ENCODE data around the gene EDA. TPM values are rescaled to one million over a fixed set of nuclear protein-coding genes. Genes with fewer than 3 reads are reported as not detected.

EDA gene
- total and polyA plus RNA-seq, 8 donors = 1.7 to 5.1 (median 3.6) TPM

GRCh38 chrX:69724307-69724706, 108.4 kb downstream of the EDA start:
- no peak overlapping the region for H3K27ac ChIP-seq
- H3K27me3 ChIP-seq = no peaks in the 10 kb centered on the region
- no peak overlapping the region for H3K4me3 ChIP-seq
- 49 to 53% methylated on average over 2 of the region's 2 CpGs for WGBS, 2 donors
- ATAC-seq (no peak), FAIRE-seq (no peak), DNase-seq (no peak)
- TF ChIP-seq, protein P1, sequence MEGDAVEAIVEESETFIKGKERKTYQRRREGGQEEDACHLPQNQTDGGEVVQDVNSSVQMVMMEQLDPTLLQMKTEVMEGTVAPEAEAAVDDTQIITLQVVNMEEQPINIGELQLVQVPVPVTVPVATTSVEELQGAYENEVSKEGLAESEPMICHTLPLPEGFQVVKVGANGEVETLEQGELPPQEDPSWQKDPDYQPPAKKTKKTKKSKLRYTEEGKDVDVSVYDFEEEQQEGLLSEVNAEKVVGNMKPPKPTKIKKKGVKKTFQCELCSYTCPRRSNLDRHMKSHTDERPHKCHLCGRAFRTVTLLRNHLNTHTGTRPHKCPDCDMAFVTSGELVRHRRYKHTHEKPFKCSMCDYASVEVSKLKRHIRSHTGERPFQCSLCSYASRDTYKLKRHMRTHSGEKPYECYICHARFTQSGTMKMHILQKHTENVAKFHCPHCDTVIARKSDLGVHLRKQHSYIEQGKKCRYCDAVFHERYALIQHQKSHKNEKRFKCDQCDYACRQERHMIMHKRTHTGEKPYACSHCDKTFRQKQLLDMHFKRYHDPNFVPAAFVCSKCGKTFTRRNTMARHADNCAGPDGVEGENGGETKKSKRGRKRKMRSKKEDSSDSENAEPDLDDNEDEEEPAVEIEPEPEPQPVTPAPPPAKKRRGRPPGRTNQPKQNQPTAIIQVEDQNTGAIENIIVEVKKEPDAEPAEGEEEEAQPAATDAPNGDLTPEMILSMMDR (IDR thresholded peaks at IDR 0.05) = no peak
- H3K36me3 ChIP-seq = no peaks in the 10 kb centered on the region
- H3K4me1 ChIP-seq = no peaks in the 10 kb centered on the region
- H3K9me3 ChIP-seq = no peaks in the 10 kb centered on the region
- intact Hi-C loops (cut with DNase I) = no loop called here

DNA sequence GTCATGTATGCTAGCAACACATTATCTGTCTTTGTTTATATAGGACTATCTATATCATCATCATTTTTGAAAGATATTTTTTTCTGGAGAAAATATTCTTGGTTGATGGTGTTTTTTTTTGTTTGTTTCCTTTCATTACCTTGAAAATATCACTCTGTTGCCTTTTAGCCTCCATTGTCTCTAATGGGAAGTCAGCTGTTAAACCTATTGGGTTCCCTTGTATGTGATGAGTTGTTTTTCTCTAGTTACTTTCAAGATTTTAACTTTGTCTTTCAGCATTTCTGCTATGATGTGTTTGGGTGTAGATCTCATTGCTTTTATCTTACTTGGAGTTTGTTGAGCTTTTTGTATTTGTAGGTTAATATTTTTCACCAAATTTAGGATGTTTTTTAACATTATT, 124.4 kb downstream of the EDA start:
- ATAC-seq = no peak
- DNase-seq = no peak
- no peaks in the 10 kb centered on the region for H3K9me3 ChIP-seq
- no peaks in the 10 kb centered on the region for H3K36me3 ChIP-seq
- intact Hi-C loops (cut with DNase I) = no loop called here
- H3K27me3 ChIP-seq = no peaks in the 10 kb centered on the region
- no peak overlapping the region for H3K4me3 ChIP-seq
- peak; percentile 34 for FAIRE-seq
- H3K27ac ChIP-seq = no peak overlapping the region
- TF ChIP-seq, protein P1 (IDR thresholded peaks at IDR 0.05) = no peak
- no peaks in the 10 kb centered on the region for H3K4me1 ChIP-seq

DNA sequence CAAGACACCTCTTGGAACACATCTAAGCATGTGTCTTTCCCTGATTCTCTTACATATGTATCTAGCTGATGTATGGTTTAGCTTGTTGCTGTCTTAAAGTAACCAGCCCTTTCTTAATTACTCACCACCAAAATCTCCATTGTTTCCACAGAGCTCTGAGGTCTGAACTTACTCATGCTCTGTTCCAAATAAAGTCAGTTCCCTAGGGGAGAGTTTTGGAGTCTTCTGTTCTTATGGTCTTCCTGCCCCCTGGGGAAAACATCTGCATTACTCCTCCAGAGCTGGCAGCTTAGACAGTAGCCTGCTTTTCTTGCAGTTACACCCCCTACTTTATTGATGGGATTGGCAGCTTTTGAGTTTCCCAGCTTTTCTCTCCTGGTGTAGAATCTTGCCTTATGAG, 125.8 kb downstream of the EDA start:
- TF ChIP-seq, protein P1 (IDR thresholded peaks at IDR 0.05) = no peak
- no peaks in the 10 kb centered on the region for H3K36me3 ChIP-seq
- H3K4me1 ChIP-seq = no peaks in the 10 kb centered on the region
- no peak for DNase-seq
- H3K27ac ChIP-seq = no peak overlapping the region
- intact Hi-C loops (cut with DNase I) = no loop called here
- no peak for ATAC-seq
- FAIRE-seq = no peak
- no peaks in the 10 kb centered on the region for H3K27me3 ChIP-seq
- H3K9me3 ChIP-seq = no peaks in the 10 kb centered on the region
- H3K4me3 ChIP-seq = no peak overlapping the region

DNA sequence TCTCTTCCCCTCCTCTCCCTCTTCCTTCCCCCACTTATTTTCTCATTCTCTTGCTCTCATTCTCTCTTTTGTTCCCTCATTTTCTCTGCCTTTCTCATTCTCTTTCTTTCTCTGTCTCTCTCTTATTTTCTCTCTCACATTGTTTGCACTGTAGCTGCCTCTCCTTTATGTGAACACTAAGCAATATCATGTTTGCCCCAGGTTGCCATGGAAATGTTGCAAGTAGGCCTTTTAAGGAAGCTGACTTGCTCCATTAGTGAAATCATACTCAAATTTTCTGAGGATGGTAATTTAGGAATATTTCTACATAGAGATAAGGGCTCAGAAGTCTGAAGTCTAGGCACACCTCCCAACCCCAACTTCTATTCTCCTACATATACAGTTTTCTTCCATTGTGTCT, 130.1 kb downstream of the EDA start:
- no peak overlapping the region for H3K4me3 ChIP-seq
- intact Hi-C loops (cut with DNase I) = no loop called here
- TF ChIP-seq, protein P1 (IDR thresholded peaks at IDR 0.05) = no peak
- H3K9me3 ChIP-seq = no peaks in the 10 kb centered on the region
- ATAC-seq = no peak
- no peak for FAIRE-seq
- H3K36me3 ChIP-seq = no peaks in the 10 kb centered on the region
- no peak overlapping the region for H3K27ac ChIP-seq
- no peaks in the 10 kb centered on the region for H3K4me1 ChIP-seq
- DNase-seq = no peak
- H3K27me3 ChIP-seq = no peaks in the 10 kb centered on the region

DNA sequence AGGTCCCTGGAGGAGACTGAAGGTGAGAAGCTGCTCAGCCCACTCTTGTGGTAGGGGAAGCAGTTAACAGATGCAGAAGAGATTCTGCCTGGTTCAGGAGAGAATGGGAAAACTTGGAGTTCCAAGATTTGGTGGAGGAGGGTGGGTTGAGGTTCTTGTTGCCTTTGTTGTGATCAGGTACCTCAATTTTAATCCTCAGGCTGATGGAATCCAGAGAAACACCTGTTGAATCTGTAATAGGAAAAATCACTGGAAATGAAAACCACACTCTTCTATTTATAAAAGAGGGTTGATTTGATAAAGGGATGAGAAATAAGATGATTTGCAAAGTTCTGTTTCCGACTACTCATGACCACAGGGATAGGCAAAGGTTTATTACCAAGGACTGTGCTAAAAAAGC, 132.1 kb downstream of the EDA start:
- ATAC-seq = no peak
- no peaks in the 10 kb centered on the region for H3K36me3 ChIP-seq
- no peaks in the 10 kb centered on the region for H3K4me1 ChIP-seq
- 63 to 82% methylated on average over 1 of the region's 1 CpG for WGBS, 2 donors
- no peaks in the 10 kb centered on the region for H3K27me3 ChIP-seq
- FAIRE-seq = no peak
- H3K9me3 ChIP-seq = no peaks in the 10 kb centered on the region
- no peak overlapping the region for H3K27ac ChIP-seq
- H3K4me3 ChIP-seq = no peak overlapping the region
- intact Hi-C loops (cut with DNase I) = no loop called here
- TF ChIP-seq, protein P1 (IDR thresholded peaks at IDR 0.05) = no peak
- no peak for DNase-seq
